B cell (primary cell): ENCODE measurements around the gene CNGA3. TPM values are rescaled to one million over a fixed set of nuclear protein-coding genes. Genes with fewer than 3 reads are reported as not detected.

ENCODE experiments used
- ATAC-seq: fragments of 200-7000 bp; cut with Tn5 transposase; one replicate; pipeline ENCODE4 v1.10.0; 2021; ENCODE audit warnings: low read depth, mild to moderate bottlenecking, moderate number of reproducible peaks, moderate library complexity
- CTCF ChIA-PET: fragments of 350-600 bp; sonication (Branson Sonifier 250); formaldehyde crosslinking; loops from one replicate; lab custom pipeline; 2021; ENCODE audit warnings: antibody characterized with exemption, inconsistent platforms; lab: Charles Lee
- POLR2A ChIA-PET: fragments of 350-600 bp; sonication (Branson Sonifier 250); formaldehyde crosslinking; loops from one replicate; lab custom pipeline; 2021; ENCODE audit warnings: antibody characterized with exemption; lab: Charles Lee
- DNase-seq: peaks from one replicate; pipeline ENCODE4 v3.0.0; 2013
- H2AFZ ChIP-seq: 2 replicates; pipeline ENCODE4 v1.6.1; 2012; ENCODE audit warnings: mild to moderate bottlenecking, low read depth, low read length; ENCODE audit not compliant: insufficient read depth, poor library complexity, severe bottlenecking
- H3K27ac ChIP-seq, 2 donors: 1 replicate in 1 of 2; 2 replicates in 1 of 2; pipeline ENCODE4 v1.5.1; 2012 to 2013; ENCODE audit warnings: low read length in 2 of 2, mild to moderate bottlenecking in 2 of 2, moderate library complexity in 1 of 2
- H3K27me3 ChIP-seq, 4 experiments: fragments of 200-600 bp in 1 of 4; sonication (generic) in 1 of 4; replicated peaks in 1 of 4; 1 replicate in 2 of 4; 2 replicates in 2 of 4; pipeline versions ENCODE4 v1.6.1 to v1.7.0; 2013 to 2016; ENCODE audit warnings: low read length in 3 of 4, mild to moderate bottlenecking in 2 of 4, mixed read lengths in 1 of 4, moderate library complexity in 1 of 4; ENCODE audit not compliant: insufficient read depth in 4 of 4, control insufficient read depth in 3 of 4; ENCODE audit errors: control extremely low read depth in 1 of 4
- H3K36me3 ChIP-seq, 2 experiments: replicated peaks in 1 of 2; 1 replicate in 1 of 2; 2 replicates in 1 of 2; pipeline versions ENCODE4 v1.6.1 to v1.7.1; 2013; ENCODE audit warnings: low read length in 1 of 2; ENCODE audit not compliant: insufficient read depth in 2 of 2, control insufficient read depth in 1 of 2; ENCODE audit errors: control extremely low read depth in 1 of 2, extremely low read depth in 1 of 2
- H3K4me1 ChIP-seq, 2 donors: fragments of 200-600 bp in 1 of 2; sonication (generic) in 1 of 2; 1 replicate in 1 of 2; 2 replicates in 1 of 2; pipeline versions ENCODE4 v1.5.1 to v1.6.1; 2013 to 2017; ENCODE audit warnings: low read length in 2 of 2; ENCODE audit not compliant: control insufficient read depth in 2 of 2, insufficient read depth in 2 of 2
- H3K4me2 ChIP-seq: replicated peaks from 2 replicates; pipeline ENCODE3; 2012; ENCODE audit warnings: mild to moderate bottlenecking, low read depth, low read length; ENCODE audit not compliant: poor library complexity, severe bottlenecking
- H3K4me3 ChIP-seq, 5 experiments: fragments of 200-600 bp in 1 of 5; sonication (generic) in 1 of 5; 1 replicate in 3 of 5; 2 replicates in 2 of 5; pipeline versions ENCODE4 v1.5.1 to v1.7.0; 2011 to 2016; ENCODE audit warnings: low read length in 4 of 5, mild to moderate bottlenecking in 4 of 5, low read depth in 2 of 5, control low read depth in 1 of 5, moderate library complexity in 1 of 5; ENCODE audit not compliant: insufficient read depth in 1 of 5; ENCODE audit errors: control extremely low read depth in 1 of 5, extremely low read depth in 1 of 5
- H3K79me2 ChIP-seq: fragments of 200-600 bp; sonication (generic); one replicate; pipeline ENCODE4 v1.6.0; 2016; ENCODE audit warnings: low read length; ENCODE audit not compliant: control insufficient read depth, insufficient read depth
- H3K9ac ChIP-seq: fragments of 200-600 bp; sonication (generic); 2 replicates; pipeline ENCODE4 v1.6.1; 2017; ENCODE audit warnings: mild to moderate bottlenecking, low read length, moderate library complexity
- H3K9me3 ChIP-seq, 3 donors: one replicate each; pipeline versions ENCODE4 v1.6.1 to v1.7.1; 2013; ENCODE audit warnings: low read length in 2 of 3; ENCODE audit not compliant: control insufficient read depth in 2 of 3, insufficient read depth in 1 of 3; ENCODE audit errors: control extremely low read depth in 1 of 3
- H4K20me1 ChIP-seq: 2 replicates; pipeline ENCODE4 v1.6.0; 2012; ENCODE audit warnings: mild to moderate bottlenecking, low read length; ENCODE audit not compliant: insufficient read depth, control insufficient read depth, poor library complexity, severe bottlenecking
- H3K27ac Mint-ChIP-seq: one replicate; pipeline ENCODE4 v1.8.0; 2021; ENCODE audit warnings: mixed read lengths
- H3K27me3 Mint-ChIP-seq: one replicate; pipeline ENCODE4 v1.8.0; 2021; ENCODE audit warnings: mixed read lengths
- H3K4me1 Mint-ChIP-seq: one replicate; pipeline ENCODE4 v1.8.0; 2021; ENCODE audit warnings: mixed read lengths
- H3K4me3 Mint-ChIP-seq: one replicate; pipeline ENCODE4 v1.8.0; 2021; ENCODE audit warnings: mixed read lengths
- H3K9me3 Mint-ChIP-seq: one replicate; pipeline ENCODE4 v1.8.0; 2022; ENCODE audit warnings: mixed read lengths; ENCODE audit not compliant: insufficient read depth
- CTCF ChIP-seq: fragments of 200-600 bp; IDR thresholded peaks from one replicate; pipeline ENCODE4 v1.8.0; 2022; ENCODE audit warnings: antibody characterized with exemption, mild to moderate bottlenecking
- EZH2 ChIP-seq: IDR thresholded peaks from 2 replicates; pipeline ENCODE4 v1.6.1; 2012; ENCODE audit warnings: borderline replicate concordance, low read depth, mild to moderate bottlenecking, moderate library complexity, low read length; ENCODE audit not compliant: insufficient read depth, poor library complexity, severe bottlenecking
- WGBS: methylation state at CpG from one replicate; pipeline ENCODE4 v1.1.5; 2013; ENCODE audit warnings: missing lambda C conversion rate; ENCODE audit not compliant: insufficient coverage; 5-methylcytosine and 5-hydroxymethylcytosine counted together
- intact Hi-C: fragments of 100-400 bp; cut with micrococcal nuclease; formaldehyde crosslinking; loops from one replicate; pipeline ENCODE4 v1.10.0; 2022
- polyA plus RNA-seq: library from polyadenylated mRNA; depleted of rRNA; stranded (reverse); fragments of >200 nt; gene quantifications from 2 replicates; pipeline ENCODE4 v1.2.3, GENCODE V29; 2012
- total RNA-seq, 2 donors: library from RNA; stranded (reverse); fragments of 120-200 nt in 1 of 2; gene quantifications; 1 replicate in 1 of 2; 2 replicates in 1 of 2; pipeline versions ENCODE4 v1.2.3 to v1.2.4, GENCODE V29; 2013 to 2022

Gene CNGA3
- total and polyA plus RNA-seq, 2 donors (not counting 1 experiment from before 2014, with no cell fraction given): not detected

- no peak overlapping the region for H3K4me3 ChIP-seq
- no peaks in the 10 kb centered on the region for H3K79me2 ChIP-seq
- Mint-ChIP-seq H3K4me1 (no peaks in the 10 kb centered on the region), H3K27me3 (peaks cover 19% of the 10 kb centered on the region), H3K4me3 (no peak overlapping the region), H3K27ac (no peak overlapping the region), H3K9me3 (no peaks in the 10 kb centered on the region)
- intact Hi-C loops: no loop called here
- ChIA-PET POLR2A (no interaction called here), CTCF (no interaction called here)
- H3K9ac ChIP-seq: no peak overlapping the region
- DNase-seq: no peak
- H3K27ac ChIP-seq: no peak overlapping the region
- H3K36me3 ChIP-seq: no peaks in the 10 kb centered on the region
- no peaks in the 10 kb centered on the region for H3K4me1 ChIP-seq
- WGBS: 96% methylated on average over 18 of the region's 18 CpGs
- no peak for ATAC-seq
- H4K20me1 ChIP-seq: no peaks in the 10 kb centered on the region
- peaks cover 0 to under 1% (median 0%) of the 10 kb centered on the region in 4 experiments for H3K27me3 ChIP-seq
- H2AFZ ChIP-seq: no peak overlapping the region
- H3K9me3 ChIP-seq: no peaks in the 10 kb centered on the region
- no peak for TF ChIP-seq EZH2
- TF ChIP-seq CTCF: no peak
- no peak overlapping the region for H3K4me2 ChIP-seq
Measured at GRCh38 chr2:98391581-98392270, 45.5 kb downstream of the CNGA3 start.

- ATAC-seq: no peak
- no peaks in the 10 kb centered on the region for H3K79me2 ChIP-seq
- H4K20me1 ChIP-seq: no peaks in the 10 kb centered on the region
- ChIA-PET CTCF (no interaction called here), POLR2A (no interaction called here)
- H2AFZ ChIP-seq: no peak overlapping the region
- H3K9me3 ChIP-seq: no peaks in the 10 kb centered on the region
- peaks cover 0 to 14% (median under 1%) of the 10 kb centered on the region in 4 experiments for H3K27me3 ChIP-seq
- no peak for TF ChIP-seq EZH2
- no peaks in the 10 kb centered on the region for H3K9me3 Mint-ChIP-seq
- intact Hi-C loops: no loop called here
- no peak for DNase-seq
- peaks cover 21% of the 10 kb centered on the region for H3K27me3 Mint-ChIP-seq
- no peaks in the 10 kb centered on the region for H3K36me3 ChIP-seq
- 90% methylated on average over 5 of the region's 5 CpGs for WGBS
- no peak overlapping the region for H3K27ac ChIP-seq
- no peaks in the 10 kb centered on the region for H3K4me1 ChIP-seq
- no peak overlapping the region for H3K4me3 ChIP-seq
- H3K4me2 ChIP-seq: no peak overlapping the region
- no peak overlapping the region for H3K9ac ChIP-seq
- no peaks in the 10 kb centered on the region for H3K4me1 Mint-ChIP-seq
- no peak overlapping the region for H3K4me3 Mint-ChIP-seq
- no peak overlapping the region for H3K27ac Mint-ChIP-seq
Measured at GRCh38 chr2:98393354-98393753, 47.1 kb downstream of the CNGA3 start.
